GM12872 (cell line): Measurements from ENCODE around the gene SPTLC3.
A peak's percentile ranks its signal among the peaks of the same experiment; 100 is the strongest.

Source experiments
- TF ChIP-seq, protein P1 (sequence below): IDR thresholded peaks from 3 replicates; pipeline ENCODE4 v1.5.1; 2011; ENCODE audit warnings: low read depth, mild to moderate bottlenecking, low read length, moderate library complexity; ENCODE audit not compliant: insufficient read depth

SPTLC3 gene

DNA sequence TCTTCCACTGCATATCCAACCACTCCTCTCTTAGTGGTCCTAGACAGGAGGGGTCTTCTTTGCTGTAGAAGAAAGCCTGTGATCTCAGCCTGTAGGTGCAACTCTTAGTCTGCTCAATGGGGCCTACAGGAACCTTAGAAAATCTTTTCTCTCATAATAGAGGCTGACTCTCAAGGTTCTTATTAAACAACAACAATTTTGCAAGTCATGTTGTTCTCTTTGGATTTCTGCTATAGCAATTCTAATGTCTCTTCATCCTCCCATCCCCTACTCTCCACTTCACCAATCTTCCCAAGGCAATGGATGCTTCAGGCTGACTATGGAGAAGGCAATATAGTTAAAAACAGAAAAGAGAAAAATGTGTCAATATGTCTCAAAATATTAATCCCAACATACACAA lies 40.8 kb upstream of the SPTLC3 start:
- TF ChIP-seq, protein P1, sequence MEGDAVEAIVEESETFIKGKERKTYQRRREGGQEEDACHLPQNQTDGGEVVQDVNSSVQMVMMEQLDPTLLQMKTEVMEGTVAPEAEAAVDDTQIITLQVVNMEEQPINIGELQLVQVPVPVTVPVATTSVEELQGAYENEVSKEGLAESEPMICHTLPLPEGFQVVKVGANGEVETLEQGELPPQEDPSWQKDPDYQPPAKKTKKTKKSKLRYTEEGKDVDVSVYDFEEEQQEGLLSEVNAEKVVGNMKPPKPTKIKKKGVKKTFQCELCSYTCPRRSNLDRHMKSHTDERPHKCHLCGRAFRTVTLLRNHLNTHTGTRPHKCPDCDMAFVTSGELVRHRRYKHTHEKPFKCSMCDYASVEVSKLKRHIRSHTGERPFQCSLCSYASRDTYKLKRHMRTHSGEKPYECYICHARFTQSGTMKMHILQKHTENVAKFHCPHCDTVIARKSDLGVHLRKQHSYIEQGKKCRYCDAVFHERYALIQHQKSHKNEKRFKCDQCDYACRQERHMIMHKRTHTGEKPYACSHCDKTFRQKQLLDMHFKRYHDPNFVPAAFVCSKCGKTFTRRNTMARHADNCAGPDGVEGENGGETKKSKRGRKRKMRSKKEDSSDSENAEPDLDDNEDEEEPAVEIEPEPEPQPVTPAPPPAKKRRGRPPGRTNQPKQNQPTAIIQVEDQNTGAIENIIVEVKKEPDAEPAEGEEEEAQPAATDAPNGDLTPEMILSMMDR, result no peak

DNA sequence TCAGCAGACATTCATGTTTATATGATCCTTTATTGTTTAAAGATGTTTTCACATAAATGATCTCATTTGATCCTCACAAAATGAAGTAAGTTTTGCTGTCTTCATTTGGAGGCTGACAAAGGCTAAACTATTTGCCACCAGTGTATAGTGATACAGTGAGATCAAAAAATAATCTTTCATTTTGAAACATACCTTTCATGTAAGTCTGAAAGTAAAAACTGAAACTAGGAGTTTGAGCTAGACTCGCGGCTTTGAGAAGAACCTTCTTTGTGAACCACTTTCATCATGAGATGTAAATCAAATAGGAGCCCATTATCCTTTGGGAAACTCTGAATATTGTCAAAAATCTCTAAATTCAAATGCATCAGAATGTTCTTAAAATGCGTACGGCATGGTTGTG lies 40.3 kb upstream of the SPTLC3 start:
- TF ChIP-seq, protein P1, result no peak

DNA sequence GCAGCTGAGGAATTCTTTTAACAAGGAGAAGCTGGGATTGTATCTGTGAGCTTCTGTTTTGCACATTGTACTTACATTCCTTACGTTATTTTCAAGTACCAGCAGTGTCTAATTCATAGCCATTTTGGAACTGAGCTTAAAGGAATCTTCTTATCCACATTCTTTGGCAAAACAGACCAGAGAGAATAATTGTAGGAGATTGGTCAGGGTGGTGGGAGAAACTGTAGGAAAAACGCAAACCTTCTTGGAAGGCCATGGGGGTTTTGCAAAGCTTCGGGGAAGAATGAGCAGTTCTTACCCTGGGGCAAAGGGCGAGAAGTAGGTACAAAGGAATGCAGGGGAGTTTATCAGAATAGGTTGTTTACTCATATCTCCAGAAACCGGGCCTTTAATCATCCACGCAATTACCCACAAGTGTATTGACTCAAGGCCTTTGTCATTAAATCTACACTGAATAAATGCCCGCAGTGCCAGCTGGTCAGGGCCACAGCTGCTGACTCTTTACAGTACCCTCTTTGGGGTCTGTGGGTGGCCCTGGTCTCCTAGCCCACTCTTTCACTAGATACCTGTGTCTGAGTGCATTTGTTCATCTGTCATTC lies 39.6 kb upstream of the SPTLC3 start:
- TF ChIP-seq, protein P1, result no peak

DNA sequence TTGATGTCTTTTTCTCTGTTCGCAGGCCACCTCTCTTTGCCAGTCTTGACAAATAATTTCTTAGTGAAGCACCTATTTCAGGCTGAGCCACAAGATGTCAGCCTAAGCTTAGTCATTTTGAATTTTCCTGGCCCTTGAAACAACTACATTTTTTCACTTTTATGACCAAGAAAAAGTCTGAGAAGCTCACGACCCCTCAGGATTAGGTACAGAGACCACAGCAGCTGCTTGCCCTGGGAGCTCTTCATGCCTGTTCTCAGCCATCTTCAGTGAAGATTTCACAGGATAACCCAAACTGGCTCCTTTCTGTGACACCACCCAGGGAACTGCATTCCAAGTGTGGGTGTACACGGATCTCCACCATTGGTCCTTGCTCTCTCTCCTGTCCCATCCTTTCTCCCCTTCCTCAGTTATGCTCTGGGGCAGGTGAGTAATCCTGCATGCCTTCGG lies 38.4 kb upstream of the SPTLC3 start:
- TF ChIP-seq, protein P1, result peak; percentile 46; the same call in 2 of the 3 replicates

DNA sequence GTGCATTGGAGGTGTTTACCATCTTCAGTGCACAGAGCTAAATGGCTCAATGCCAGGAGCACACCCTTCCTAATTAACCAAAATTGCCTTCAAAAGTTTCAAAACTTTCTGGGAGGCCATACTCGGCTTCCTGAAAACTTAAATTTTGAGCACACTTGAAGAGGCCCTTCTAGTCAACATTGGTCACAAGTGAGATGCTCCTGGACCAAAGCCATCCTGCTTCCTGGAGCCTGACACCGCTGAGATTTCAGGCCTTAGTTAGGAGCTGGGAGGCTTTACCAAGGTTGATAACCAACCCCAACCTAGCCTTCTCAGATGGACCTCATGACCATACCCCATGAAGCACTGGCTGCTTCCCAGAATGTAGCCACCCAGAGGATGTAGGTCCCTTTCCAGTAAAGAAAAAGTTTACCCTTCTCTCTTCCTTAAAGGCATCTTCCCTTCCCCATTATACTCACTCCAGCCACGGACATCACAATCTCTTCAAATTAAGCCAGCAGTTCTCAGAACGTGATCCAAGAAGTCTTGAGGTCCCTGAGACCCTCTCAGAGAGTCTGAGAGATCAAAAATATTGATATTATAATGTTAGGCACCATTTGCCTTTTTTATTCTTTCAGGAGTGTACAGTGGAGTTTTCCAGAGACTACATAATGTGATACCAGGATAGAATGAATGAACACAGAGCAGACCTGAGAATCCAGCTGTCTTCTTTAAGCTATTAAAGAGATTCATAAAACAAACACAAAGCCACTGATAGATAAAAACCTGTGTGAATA lies 32.8 kb upstream of the SPTLC3 start:
- TF ChIP-seq, protein P1, result no peak

DNA sequence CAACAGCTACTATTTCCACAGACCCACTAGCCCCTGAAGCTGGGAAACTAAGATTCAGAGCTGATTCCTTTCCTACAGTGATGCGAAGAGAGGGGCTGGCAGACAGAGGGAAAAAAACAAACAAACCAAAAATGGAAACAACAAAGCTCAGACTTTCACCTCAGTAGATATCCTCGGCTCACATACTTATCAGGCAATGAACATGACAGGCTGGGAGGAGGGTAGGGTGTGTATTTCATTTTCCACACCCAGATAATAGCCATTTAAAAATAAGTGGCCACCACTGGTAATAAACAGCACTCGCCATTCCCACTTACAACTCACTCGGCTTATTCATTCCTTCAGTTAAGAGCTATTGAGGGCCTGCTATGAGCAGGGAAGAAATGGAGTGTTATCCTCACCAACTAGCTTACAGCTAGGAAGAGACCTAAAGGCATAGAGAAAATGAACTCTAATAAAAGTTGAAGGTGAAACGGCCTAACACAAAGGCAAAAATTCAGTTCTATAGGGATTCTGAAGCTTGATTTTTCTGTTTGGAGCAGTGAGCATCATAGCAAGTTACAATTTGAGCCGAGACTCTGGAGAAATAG lies 32.0 kb upstream of the SPTLC3 start:
- TF ChIP-seq, protein P1, result no peak

DNA sequence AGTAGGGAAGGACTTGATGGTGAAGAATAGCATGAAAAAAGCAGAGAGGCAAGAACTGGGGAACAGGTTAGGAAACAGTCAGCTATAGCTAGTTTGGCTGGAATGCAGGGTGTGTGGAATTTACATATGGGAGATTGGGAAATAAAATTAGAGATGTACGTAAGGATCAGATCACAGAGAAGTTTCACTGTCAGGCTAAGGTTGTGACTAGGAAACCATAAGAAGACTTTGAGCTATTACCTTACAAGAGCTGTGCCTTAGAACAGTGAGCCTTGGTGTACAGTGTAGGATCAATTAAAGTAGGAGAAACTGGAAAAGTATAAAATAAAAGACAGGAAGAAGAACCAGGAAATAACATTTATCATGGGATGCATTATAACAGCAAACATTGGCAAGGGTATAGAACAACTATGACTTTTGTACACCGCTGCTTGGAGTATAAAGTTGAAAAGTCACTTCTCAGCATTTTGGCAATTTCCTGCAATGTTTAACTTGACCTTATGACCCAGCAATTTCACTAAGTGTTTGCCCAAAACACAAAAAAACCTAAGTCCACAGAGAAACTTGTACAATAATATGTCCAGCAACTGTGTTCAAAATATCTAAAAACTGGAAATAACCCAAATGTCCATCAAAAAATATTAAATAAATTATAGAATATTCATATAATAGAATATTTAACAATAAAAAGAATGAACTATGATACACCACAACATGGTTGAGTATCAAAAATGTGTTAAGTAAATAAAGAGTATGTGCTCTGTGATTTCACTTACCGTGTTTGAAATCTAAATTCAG lies 31.2 kb upstream of the SPTLC3 start:
- TF ChIP-seq, protein P1, result no peak
